ENCODE data around the gene NAMPT. TPM values are rescaled to one million over a fixed set of nuclear protein-coding genes. Genes with fewer than 3 reads are reported as not detected.

The NAMPT gene
- total RNA-seq, 1 experiment from 2014 or later: 79.1 TPM

DNA sequence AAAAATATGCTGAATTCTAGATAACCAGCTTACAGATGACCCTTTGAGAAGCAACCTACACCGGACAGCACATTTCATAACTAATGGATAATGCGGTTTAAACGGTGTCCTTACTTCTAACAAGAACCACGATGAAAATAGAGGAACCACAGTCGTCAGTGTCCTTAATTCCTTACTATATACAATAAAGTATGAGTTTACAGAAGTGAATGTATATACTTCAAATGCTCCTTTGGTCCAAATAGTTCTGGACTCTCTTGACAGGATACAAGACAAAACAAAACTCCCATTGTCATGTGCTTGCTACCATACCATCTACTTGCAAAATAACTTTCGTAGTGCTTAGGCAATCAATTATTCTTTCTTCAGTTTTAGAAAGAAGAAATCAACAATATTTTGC is 2.4 kb downstream of the NAMPT start:
- intact Hi-C loops (cut with micrococcal nuclease; ENCODE audit: unreplicated experiment): loop anchor here (10.0 kb wide), 1 partner anchor 882 kb away; the partner anchor contains the start of gene HBP1
- ChIA-PET POLR2A (no interaction called here), CTCF (no interaction called here)
- DNase-seq: no peak
- Histone ChIP-seq H3K4me3 (ENCODE audit: low read depth, low read length) (no peak overlapping the region), H3K27me3 (replicated peaks; ENCODE audit: control insufficient read depth, insufficient read depth, low read length) (no peaks in the 10 kb centered on the region), H3K9me3 (no peaks in the 10 kb centered on the region), H3K36me3 (ENCODE audit: control insufficient read depth, insufficient read depth, low read length) (no peaks in the 10 kb centered on the region), H3K4me1 (peaks cover 7% of the 10 kb centered on the region; the same call in 1 of the 2 replicates)
- Mint-ChIP-seq H3K27me3 (ENCODE audit: insufficient read depth, unreplicated experiment) (no peaks in the 10 kb centered on the region), H3K4me1 (ENCODE audit: low read depth, unreplicated experiment) (peaks cover 13% of the 10 kb centered on the region), H3K36me3 (ENCODE audit: insufficient read depth, unreplicated experiment) (peaks cover 23% of the 10 kb centered on the region), H3K27ac (ENCODE audit: unreplicated experiment) (no peak overlapping the region), H3K4me3 (ENCODE audit: unreplicated experiment) (no peak overlapping the region), H3K9me3 (ENCODE audit: unreplicated experiment) (no peaks in the 10 kb centered on the region)
- no TSS peak for BruUV-seq (replicated peaks)
- TF ChIP-seq, protein P1, sequence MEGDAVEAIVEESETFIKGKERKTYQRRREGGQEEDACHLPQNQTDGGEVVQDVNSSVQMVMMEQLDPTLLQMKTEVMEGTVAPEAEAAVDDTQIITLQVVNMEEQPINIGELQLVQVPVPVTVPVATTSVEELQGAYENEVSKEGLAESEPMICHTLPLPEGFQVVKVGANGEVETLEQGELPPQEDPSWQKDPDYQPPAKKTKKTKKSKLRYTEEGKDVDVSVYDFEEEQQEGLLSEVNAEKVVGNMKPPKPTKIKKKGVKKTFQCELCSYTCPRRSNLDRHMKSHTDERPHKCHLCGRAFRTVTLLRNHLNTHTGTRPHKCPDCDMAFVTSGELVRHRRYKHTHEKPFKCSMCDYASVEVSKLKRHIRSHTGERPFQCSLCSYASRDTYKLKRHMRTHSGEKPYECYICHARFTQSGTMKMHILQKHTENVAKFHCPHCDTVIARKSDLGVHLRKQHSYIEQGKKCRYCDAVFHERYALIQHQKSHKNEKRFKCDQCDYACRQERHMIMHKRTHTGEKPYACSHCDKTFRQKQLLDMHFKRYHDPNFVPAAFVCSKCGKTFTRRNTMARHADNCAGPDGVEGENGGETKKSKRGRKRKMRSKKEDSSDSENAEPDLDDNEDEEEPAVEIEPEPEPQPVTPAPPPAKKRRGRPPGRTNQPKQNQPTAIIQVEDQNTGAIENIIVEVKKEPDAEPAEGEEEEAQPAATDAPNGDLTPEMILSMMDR (IDR thresholded peaks at IDR 0.05; ENCODE audit: insufficient read depth in 1 of 2, low read depth in 1 of 2, low read length in 1 of 2, severe bottlenecking in 1 of 2, unreplicated experiment in 1 of 2): no peak

- ChIA-PET POLR2A (no interaction called here), CTCF (no interaction called here)
- H3K27me3 Mint-ChIP-seq (ENCODE audit: insufficient read depth, unreplicated experiment): no peaks in the 10 kb centered on the region
- intact Hi-C loops (cut with micrococcal nuclease; ENCODE audit: unreplicated experiment): loop anchor here (10.0 kb wide), 1 partner anchor 883 kb away; the partner anchor contains the start of gene HBP1
- TF ChIP-seq, protein P1 (IDR thresholded peaks at IDR 0.05; ENCODE audit: insufficient read depth in 1 of 2, low read depth in 1 of 2, low read length in 1 of 2, severe bottlenecking in 1 of 2, unreplicated experiment in 1 of 2): no peak
- H3K9me3 ChIP-seq: no peaks in the 10 kb centered on the region
- peaks cover 7% of the 10 kb centered on the region; the same call in 1 of the 2 replicates for H3K4me1 ChIP-seq
- peaks cover 23% of the 10 kb centered on the region for H3K36me3 Mint-ChIP-seq (ENCODE audit: insufficient read depth, unreplicated experiment)
- peaks cover 13% of the 10 kb centered on the region for H3K4me1 Mint-ChIP-seq (ENCODE audit: low read depth, unreplicated experiment)
- no peak for DNase-seq
- no peaks in the 10 kb centered on the region for H3K9me3 Mint-ChIP-seq (ENCODE audit: unreplicated experiment)
- H3K36me3 ChIP-seq (ENCODE audit: control insufficient read depth, insufficient read depth, low read length): no peaks in the 10 kb centered on the region
- H3K27ac Mint-ChIP-seq (ENCODE audit: unreplicated experiment): no peak overlapping the region
- no peak overlapping the region for H3K4me3 ChIP-seq (ENCODE audit: low read depth, low read length)
- BruUV-seq (replicated peaks): no TSS peak
- no peak overlapping the region for H3K4me3 Mint-ChIP-seq (ENCODE audit: unreplicated experiment)
- no peaks in the 10 kb centered on the region for H3K27me3 ChIP-seq (replicated peaks; ENCODE audit: control insufficient read depth, insufficient read depth, low read length)
Measured at GRCh38 chr7:106281585-106282318, 3.0 kb downstream of the NAMPT start.

DNA sequence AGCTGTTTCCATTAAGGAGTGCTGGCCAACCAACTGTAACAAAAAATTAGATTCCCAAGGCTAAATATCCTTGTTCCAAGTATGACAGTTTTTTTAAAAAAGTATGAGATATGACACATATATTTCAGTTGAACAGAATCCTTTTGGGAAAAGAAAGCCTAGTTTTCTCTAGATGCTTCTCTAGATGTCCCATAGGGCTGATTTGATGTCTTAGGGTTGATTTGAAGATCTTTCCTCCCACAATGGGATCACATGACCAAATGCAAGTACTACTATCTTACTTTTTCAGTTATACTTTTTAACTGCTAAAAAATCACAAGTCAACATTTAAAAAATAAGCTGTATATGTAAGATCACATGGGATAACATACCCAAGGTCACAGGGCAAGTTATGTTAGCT is 3.7 kb downstream of the NAMPT start:
- Histone ChIP-seq H3K36me3 (ENCODE audit: control insufficient read depth, insufficient read depth, low read length) (no peaks in the 10 kb centered on the region), H3K4me1 (peaks cover 7% of the 10 kb centered on the region; the same call in 1 of the 2 replicates), H3K4me3 (ENCODE audit: low read depth, low read length) (no peak overlapping the region), H3K9me3 (no peaks in the 10 kb centered on the region), H3K27me3 (replicated peaks; ENCODE audit: control insufficient read depth, insufficient read depth, low read length) (no peaks in the 10 kb centered on the region)
- DNase-seq: no peak
- intact Hi-C loops (cut with micrococcal nuclease; ENCODE audit: unreplicated experiment): loop anchor here (10.0 kb wide), 1 partner anchor 884 kb away; the partner anchor contains the start of gene HBP1
- Mint-ChIP-seq H3K36me3 (ENCODE audit: insufficient read depth, unreplicated experiment) (peaks cover 29% of the 10 kb centered on the region), H3K4me1 (ENCODE audit: low read depth, unreplicated experiment) (peaks cover 10% of the 10 kb centered on the region), H3K27ac (ENCODE audit: unreplicated experiment) (no peak overlapping the region), H3K27me3 (ENCODE audit: insufficient read depth, unreplicated experiment) (no peaks in the 10 kb centered on the region), H3K4me3 (ENCODE audit: unreplicated experiment) (no peak overlapping the region), H3K9me3 (ENCODE audit: unreplicated experiment) (no peaks in the 10 kb centered on the region)
- TF ChIP-seq, protein P1 (IDR thresholded peaks at IDR 0.05; ENCODE audit: insufficient read depth in 1 of 2, low read depth in 1 of 2, low read length in 1 of 2, severe bottlenecking in 1 of 2, unreplicated experiment in 1 of 2): no peak
- BruUV-seq (replicated peaks): no TSS peak
- ChIA-PET POLR2A (no interaction called here), CTCF (no interaction called here)

Data from Caco-2 (cell line).